ENCODE data around the gene ACER3. TPM values are rescaled to one million over a fixed set of nuclear protein-coding genes. Genes with fewer than 3 reads are reported as not detected.

ACER3 gene
- total and polyA plus RNA-seq, 11 donors: 3.2 to 17.0 (median 9.8) TPM

- Histone ChIP-seq H3K9me3 (no peaks in the 10 kb centered on the region), H3K27ac (no peak overlapping the region), H3K27me3 (peaks cover 7 to 60% (median 22%) of the 10 kb centered on the region in 9 donors), H3K36me3 (no peaks in the 10 kb centered on the region), H3K4me3 (no peak overlapping the region), H3K4me1 (peaks cover 0 to 12% (median 7%) of the 10 kb centered on the region in 12 donors)
- no peak for ATAC-seq
- intact Hi-C loops (cut with DNase I): loop anchor here in 3 of 10 donors (10.0 kb wide), 2 partner anchors 111 to 231 kb away; no protein-coding TSS in a partner anchor
- DNase-seq: no peak
- TF ChIP-seq CTCF (IDR thresholded peaks at IDR 0.05) (no peak), POLR2A (IDR thresholded peaks at IDR 0.05) (no peak)
- 54 to 63% (median 58%) methylated on average over 5 of the region's 5 CpGs for WGBS, 4 donors
Measured at GRCh38 chr11:77035580-77035979, 174.9 kb downstream of the ACER3 start.

GRCh38 chr11:77036398-77036797 lies 175.7 kb downstream of the ACER3 start:
- no peaks in the 10 kb centered on the region for H3K9me3 ChIP-seq
- no peak for TF ChIP-seq POLR2A (IDR thresholded peaks at IDR 0.05)
- no peak for TF ChIP-seq CTCF (IDR thresholded peaks at IDR 0.05)
- no peak for ATAC-seq
- H3K4me1 ChIP-seq: peaks cover 0 to 12% (median 7%) of the 10 kb centered on the region in 12 donors
- no peaks in the 10 kb centered on the region for H3K36me3 ChIP-seq
- H3K27me3 ChIP-seq: peaks cover 13 to 60% (median 30%) of the 10 kb centered on the region in 9 donors
- WGBS, 4 donors: 62 to 70% (median 66%) methylated on average over 5 of the region's 5 CpGs
- DNase-seq: no peak
- H3K27ac ChIP-seq: no peak overlapping the region
- intact Hi-C loops (cut with DNase I): loop anchor here in 3 of 10 donors (10.0 kb wide), 2 partner anchors 112 to 232 kb away; no protein-coding TSS in a partner anchor
- H3K4me3 ChIP-seq: no peak overlapping the region

- intact Hi-C loops (cut with DNase I): loop anchor here in 3 of 10 donors (10.0 kb wide), 2 partner anchors 112 to 232 kb away; no protein-coding TSS in a partner anchor
- TF ChIP-seq POLR2A (IDR thresholded peaks at IDR 0.05) (no peak), CTCF (IDR thresholded peaks at IDR 0.05) (no peak)
- Histone ChIP-seq H3K4me3 (no peak overlapping the region), H3K36me3 (no peaks in the 10 kb centered on the region), H3K4me1 (peaks cover 0 to 12% (median 7%) of the 10 kb centered on the region in 12 donors), H3K9me3 (no peaks in the 10 kb centered on the region), H3K27me3 (peaks cover 13 to 60% (median 32%) of the 10 kb centered on the region in 9 donors), H3K27ac (no peak overlapping the region)
- ATAC-seq (no peak), DNase-seq (no peak)
- 79 to 85% (median 84%) methylated on average over 10 of the region's 10 CpGs for WGBS, 4 donors
Measured at GRCh38 chr11:77037057-77037456, 176.3 kb downstream of the ACER3 start.

- Histone ChIP-seq H3K27me3 (peaks cover 13 to 64% (median 33%) of the 10 kb centered on the region in 9 donors), H3K4me1 (peaks cover 0 to 12% (median 7%) of the 10 kb centered on the region in 12 donors), H3K27ac (no peak overlapping the region), H3K4me3 (no peak overlapping the region), H3K9me3 (no peaks in the 10 kb centered on the region), H3K36me3 (no peaks in the 10 kb centered on the region)
- no peak for DNase-seq
- no peak for ATAC-seq
- TF ChIP-seq CTCF (IDR thresholded peaks at IDR 0.05) (no peak), POLR2A (IDR thresholded peaks at IDR 0.05) (no peak)
- intact Hi-C loops (cut with DNase I): loop anchor here in 3 of 10 donors (10.0 kb wide), 2 partner anchors 113 to 233 kb away; no protein-coding TSS in a partner anchor
- 85 to 88% (median 88%) methylated on average over 10 of the region's 10 CpGs for WGBS, 4 donors
Measured at GRCh38 chr11:77038029-77038824, 177.5 kb downstream of the ACER3 start.

Measured in heart left ventricle (tissue), 16 donors.